COLO668 (cell line): Measurements from ENCODE around the gene CNDP2.
"Not testable (repeated sequence)": the region's sequence is repeated elsewhere in the genome, so short reads cannot be mapped to it uniquely, and the experiment has no call there.

Experiments used
- DNase-seq: peaks from one replicate; lab custom pipeline; 2025; ENCODE audit not compliant: unreplicated experiment; lab: John Stamatoyannopoulos, UW

CNDP2 gene

DNA sequence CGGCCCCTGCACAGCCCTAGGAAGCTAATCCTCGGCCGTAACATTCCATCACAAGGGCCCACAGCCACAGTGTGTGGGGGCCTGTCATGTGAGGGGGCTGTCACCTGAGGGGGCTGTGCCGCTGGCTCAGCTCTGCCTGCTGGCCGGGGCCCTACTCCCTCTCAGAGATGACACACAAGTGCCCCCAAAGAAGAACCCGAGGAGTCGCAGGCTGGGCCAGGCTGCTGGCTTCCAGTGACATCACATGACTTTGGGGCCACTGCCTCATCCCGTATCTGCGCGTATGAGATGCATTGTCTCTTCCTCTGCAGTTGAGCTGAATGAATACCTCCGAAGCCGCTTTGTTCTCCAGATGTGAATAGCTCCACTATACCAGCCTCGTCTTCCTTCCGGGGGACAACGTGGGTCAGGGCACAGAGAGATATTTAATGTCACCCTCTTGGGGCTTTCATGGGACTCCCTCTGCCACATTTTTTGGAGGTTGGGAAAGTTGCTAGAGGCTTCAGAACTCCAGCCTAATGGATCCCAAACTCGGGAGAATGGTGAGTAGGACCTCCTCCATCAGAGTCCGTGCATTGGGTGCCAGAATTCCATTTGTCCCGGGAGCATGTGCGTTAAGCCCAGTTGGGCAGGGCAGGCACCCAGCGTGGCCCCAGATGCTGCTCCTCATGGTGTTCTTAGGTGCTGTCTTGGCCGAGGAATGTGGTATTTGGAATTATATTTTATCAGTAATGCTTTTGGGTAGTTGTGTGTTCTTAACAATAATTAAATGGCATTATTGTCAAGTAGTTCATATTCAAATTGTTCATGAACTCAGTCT lies 38.2 kb downstream of the CNDP2 start, which contains the start of gene CNDP1:
TSS of gene CNDP1 (plus strand) at position 351 of the 820 bp plus-strand sequence. CDS start at position 519, 168 bp downstream.
- no peak for DNase-seq

DNA sequence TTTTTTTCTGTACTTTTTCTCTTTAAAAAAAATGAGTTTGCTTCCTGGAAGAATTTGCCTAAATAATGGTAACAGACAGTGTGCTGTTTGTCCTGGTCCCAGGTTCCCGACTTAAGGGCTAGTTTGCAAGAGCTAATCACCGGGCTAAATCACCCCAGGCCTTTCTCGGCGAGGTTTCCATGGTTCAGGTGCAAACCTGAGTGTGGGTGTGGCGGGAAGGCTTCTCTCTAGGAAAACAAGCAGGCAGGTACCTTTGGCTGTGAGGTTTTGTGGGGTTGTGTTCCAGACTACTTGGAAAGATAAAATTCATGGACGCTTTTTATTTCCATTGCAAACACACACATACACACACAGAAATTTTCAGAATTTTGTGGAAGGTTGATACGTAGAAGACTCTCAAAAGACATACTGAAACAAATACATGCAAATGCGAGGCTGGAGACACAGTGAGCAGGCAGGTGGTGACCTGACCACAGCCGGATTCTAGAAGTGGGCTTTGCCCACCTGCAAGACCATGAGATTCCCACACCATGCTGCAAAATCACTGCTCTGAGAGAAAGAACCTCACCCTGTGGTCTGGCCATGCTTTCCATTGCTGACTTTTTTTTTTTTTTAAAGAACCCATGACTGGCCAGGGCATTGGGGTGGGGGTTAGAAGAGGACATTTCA lies 39.0 kb downstream of the CNDP2 start:
- no peak for DNase-seq

DNA sequence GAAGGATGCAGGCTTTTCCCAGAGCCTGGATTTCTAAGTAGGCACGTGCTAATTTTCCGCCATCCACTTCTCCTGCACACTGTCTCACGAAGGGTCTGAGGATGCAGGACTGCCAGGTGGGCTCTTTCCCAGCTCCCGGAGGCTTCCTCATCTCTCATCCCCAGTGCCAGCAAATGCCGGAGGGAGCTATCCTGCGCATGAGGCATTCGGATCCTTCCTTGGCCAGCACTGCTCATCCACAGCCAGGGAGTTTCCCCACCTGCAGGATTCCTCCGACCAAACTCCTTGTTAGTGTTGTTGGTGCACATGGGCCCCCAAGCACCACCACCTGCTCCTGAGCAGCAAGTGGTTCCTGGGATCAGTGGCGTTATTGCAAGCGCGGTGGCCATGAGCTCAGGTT lies 43.1 kb downstream of the CNDP2 start:
- DNase-seq: no peak

DNA sequence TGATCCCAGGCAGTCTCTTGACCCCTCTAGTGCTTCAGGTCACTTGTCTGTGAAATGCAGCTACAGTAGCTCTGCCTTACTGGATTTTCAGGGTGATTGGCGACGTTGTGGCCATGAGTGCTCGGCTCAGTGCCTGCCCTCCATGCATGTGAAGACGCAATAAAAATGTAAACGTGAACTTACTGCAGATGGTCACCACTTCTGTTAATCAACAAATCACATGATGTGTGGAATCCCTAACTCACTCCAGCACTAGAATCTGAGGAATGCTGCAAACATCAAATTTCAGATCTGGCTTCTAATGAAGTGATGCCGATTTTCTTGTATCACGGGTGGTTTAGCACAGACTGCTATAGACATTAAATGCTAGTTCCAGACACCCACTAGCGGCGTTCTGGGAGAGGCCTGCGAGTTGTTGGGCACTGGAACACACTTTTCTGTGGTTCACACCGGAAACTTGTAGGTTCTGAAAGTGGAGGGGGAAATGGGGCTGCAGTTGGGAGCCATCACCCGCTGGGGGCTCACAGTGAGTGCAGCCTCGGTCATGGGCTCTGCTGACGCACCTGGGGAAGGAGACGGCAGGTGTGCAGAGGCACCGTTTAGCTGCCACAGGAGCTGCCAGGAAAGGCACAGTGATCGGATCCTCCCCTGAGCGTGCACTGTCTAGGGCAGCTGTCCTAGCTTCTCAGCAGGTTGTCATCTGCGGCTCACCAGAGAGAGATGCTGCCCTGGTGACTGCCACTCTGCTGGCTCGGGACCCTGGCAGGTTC lies 44.7 kb downstream of the CNDP2 start:
- no peak for DNase-seq

DNA sequence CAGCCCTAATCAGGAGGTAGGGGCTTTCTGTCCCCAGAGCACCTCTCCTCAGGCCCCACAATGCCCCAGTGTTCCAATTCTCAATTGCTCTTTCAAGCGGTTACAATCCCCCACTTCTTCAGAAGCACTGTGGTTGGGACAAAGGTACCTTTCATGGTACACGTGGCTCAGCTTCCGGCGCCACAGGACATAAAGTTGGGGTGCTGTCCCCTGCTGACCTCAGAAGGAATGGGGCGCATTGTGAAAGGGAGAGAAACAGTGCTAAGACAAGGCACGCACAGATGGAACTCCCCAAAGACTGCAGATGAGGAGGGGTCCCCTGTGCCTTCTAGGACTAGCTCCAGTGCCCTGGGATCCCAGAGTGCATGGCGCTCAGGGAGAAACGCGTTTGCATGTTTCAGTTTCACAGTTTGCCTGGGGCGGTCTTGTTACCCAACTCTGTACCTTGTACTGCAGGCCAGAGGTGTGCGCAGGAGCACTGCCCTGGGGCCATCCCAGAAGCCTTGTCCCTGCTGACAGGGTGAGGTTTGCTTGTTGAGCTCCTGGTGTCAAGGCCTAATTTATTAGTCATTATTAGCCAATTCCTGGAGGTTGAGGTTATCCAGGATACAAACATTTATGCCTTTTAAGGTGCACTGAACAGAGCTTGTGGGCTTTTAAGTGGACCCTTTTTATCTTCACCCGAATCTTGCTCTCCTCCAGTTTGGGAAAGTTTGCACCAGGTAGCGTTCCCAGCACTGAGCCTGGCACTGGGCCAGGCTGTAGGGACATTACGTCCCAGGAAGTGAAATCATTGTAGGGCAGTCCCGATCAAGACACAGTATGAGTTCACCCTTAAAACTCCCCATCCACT lies 45.8 kb downstream of the CNDP2 start:
- DNase-seq: no peak

DNA sequence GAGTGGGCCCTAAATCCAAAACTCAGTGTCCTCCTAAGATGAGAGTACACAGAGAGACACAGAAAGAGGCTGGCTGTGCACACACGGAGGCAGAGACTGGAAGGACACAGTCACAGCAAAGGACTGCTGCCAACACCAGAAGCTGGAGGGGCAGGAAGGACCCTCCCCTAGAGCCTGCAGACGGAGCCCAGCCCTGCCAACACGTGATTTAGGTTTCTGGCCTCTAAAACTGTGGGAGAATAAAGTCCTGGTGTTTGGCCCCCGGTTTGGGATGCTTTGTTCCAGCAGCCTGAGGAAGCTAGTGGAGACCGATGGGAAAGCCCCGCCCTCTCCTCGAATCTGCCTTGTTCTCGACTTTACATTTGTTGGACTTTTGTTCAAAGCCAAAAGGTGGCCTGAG lies 48.7 kb downstream of the CNDP2 start:
- DNase-seq: no peak

DNA sequence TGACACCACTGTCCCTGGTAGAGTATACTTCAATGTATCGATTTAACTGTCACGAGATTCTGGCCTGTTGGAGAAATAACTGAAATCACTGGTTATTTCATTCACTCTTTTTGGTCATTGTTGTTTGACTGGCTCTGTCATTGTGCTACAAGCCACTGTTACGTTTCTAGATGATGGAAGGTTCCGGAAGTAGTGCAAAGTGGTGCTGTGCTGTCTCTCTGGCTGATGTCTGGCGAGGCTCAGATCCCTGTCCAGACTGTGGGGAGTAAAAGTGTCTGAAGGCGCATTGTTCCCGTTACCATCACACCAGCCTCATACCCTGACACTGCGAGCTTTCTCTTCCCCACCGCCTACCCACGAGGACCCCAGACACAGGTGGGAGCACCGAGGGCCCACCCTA lies 49.8 kb downstream of the CNDP2 start:
- DNase-seq: no peak

DNA sequence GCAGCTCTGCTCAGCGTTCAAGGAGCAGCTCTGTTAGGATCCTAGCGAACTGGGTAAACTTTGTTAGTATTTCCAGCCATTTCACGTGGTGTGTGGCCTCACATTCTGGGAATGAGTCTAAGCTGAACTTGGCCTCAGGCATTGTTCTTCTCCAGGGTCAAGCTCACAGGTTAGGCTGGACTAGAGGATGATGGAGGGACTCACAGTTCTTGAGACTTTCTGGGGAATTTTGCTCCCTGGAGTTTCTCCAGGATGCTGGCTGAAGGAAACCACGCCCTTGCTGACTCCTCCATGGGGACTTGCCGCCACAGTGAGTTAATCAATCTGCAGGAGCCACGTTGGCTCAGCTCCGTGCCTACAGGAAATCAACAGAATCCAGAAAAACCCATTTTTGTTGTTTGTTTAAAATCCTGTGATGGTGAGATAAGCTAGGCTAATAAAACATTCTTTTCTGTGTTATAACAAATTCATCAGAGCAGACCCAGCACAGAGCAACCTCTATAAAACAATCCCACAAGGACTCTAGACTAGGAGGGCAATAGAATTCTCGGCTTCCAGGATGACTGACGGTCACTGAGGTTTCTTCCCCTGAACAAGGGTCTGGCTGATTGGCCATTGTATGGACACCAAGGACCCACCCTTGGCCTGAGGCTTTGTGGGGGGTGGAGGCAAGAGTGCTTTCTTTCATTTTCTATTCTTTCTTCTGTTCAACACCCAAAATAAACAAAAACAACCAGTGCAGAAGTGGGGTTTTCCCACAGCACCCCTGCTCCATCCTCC lies 50.8 kb downstream of the CNDP2 start:
- DNase-seq: no peak

DNA sequence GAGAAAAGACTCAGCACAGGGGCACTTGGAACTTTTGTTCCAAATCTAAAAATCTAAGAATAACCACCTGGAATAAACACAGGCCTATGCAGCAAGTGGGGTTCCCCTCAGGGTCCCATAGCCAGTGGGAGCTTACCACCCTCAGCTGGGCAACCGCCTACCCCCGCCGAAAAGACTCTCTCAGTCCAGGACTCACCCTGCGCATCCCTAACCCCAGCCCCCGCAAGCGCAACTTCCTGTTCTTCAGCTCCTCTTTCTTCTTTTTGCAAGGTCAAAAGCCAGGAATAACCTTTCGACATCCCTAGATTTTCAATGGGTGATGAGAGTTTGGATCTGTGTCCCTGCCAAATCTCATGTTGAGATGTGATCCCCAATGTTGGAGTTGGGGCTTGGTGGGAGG lies 51.7 kb downstream of the CNDP2 start:
- no peak for DNase-seq

DNA sequence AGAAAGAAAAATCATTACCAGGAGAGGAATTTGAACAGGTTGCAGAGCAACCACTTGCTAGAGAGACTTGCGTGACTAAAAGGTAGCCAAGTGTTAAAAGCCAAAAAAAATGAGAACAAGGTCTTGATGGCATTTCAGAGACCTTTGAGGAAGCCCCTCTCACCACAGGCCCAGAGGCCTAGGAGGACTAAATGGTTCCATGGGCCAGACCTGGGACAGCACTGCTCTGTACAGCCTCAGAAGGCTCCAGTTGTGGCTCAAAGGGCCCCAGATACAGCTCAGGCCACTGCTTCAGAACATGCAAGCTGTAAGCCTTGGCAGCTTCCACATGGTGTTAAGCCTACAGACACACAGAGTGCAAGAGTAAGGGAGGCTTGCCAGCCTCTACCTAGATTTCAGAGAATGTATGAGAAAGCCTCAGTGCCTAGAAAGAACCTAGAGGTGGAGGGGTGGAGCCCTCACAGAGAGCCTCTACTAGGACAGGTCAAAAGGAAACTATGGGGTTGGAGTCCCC lies 53.5 kb downstream of the CNDP2 start:
- DNase-seq: no peak

DNA sequence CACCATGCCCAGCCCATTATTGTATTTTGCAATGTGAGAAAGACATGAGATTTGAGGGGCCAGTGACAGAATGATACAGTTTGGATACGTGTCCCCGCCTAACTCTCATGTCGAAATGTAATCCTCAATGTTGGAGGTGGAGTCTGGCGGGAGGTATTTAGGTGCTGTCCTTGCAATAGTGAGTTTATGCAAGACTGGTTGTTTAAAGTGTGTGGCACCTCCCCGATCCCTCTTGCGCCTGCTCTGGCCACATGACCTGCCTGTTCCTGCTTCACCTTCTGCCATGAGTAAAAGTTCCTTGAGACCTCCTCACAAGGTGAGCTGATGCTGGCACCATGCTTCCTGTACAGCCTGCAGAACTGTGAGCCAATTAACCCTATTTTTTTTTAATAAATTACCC lies 54.7 kb downstream of the CNDP2 start:
- DNase-seq: no peak

DNA sequence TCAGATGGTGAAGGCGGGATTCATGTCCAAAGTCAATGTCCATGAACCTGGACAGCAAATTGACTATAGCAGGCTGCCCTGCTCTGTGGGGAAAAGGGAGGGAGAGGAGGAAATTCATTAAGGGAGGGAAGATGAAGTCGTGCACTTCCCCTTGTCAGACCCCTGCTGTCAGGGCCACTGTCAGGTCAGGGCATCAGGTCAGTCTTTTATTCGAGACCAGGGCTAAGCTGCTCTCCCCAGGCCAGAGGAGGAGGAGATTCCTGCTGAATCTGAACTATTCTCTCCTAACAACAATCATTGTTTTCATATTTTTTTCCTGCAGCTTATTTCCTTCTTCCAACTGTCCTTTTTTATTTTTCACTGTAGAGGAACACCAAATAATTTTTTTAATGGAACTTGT lies 55.3 kb downstream of the CNDP2 start:
- DNase-seq: no peak

DNA sequence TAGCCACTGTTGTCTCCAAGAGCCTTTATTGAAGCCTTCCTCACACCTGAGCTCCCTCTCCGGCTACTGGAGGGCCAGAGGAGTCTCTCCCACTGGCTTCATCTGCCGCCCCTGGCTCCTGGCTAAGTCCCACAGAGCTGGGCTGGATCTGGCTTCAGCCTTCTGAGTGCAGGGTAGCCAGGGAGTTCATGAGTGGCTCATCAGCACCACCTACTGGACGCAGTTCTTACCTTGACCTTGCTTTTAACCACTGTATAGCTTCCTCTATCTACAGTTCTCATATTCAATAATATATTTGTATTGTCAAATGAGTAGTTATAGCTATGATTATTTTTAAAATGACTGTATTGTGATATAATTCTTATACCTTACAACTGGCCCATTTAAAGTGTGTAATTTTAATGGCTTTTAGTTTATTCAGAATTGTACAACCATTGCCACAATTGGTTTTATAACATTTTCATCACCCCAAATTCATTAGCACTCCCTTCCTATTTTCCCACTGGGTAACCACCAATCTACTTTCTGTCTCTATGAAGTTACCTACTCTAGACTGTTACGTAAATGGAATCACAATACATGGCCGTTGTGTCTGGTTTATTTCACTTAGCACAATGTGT lies 55.9 kb downstream of the CNDP2 start:
- peak; percentile 90 for DNase-seq

DNA sequence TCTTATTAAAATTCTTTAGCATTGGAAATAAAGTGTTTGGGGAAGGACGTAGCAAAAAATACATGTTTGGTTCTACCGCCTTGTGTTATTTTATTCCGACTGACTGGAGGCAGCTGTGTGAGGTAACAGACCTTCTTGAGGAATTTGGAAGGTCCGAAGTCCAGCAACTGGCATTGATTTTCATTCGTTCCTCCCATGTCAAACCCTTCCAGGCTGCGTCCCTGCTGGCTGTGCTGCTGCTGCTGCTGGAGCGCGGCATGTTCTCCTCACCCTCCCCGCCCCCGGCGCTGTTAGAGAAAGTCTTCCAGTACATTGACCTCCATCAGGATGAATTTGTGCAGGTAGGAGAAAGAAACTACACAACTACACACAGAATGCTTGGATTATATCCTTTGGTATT lies 60.0 kb downstream of the CNDP2 start:
- no peak for DNase-seq

DNA sequence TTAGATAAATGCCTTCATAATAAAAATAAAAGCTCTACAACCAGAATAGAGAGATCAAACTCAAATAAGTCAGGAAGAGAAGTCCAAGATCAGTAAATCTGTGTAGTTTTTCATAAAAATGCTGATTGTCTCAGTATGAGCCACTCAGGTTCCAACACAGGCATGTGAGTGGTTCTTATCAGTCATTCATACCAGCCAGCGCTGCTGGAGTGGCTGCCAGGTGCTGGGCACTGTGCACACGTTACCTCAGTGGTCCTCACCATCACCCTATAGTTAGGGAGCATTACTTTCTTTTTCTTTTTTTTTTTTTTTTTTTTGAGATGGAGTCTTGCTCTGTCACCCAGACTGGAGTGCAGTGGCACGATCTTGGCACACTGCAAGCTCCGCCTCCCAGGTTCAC lies 61.9 kb downstream of the CNDP2 start:
- DNase-seq: no peak

DNA sequence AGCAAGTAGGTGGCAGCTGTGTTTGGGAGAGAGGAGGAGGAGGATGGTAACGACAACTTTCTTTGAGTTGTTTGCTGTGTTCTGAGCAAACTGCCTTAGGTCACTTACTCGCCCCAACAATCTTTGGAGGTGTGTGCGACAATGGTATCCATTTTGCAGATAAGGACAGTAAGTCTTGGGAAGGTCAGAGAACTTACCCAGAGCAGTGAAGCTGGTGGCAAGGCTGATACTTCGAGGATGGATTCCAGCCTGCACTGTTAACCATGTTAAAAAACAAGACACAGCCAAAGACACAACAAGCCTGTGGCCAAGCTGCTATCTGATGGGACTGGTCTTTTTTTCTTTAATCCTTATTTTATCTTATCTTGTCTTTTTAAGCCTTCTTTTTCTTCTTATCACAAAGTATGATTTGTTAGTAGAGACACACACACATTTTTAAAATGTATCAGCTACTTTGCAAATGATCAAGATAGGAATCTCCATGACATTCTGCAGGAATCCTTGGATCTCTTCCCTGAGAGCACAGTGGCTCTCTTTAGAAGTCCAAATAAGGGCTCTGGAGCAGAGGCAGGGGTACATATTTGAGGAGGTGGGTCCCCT lies 66.1 kb downstream of the CNDP2 start:
- DNase-seq: no peak

DNA sequence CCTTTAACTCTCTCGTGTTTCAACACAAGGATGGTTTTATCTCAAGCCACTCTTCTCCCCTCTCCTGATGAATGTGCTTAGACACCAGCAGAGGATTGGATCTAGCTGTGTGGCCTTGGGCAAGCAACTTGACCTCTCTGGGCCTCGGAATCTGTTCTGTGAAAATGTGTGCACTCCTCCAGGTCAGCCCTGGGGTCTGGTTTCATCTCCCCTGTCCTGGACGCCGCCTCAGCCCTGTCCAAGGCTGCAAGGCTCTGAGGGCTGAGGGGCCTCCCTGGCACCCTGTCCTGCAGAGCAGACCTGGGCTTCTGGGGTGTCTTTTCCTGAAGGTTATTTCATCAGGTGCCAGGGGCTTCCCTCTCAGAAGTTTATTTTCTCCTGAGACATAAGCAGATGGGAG lies 66.6 kb downstream of the CNDP2 start:
- no peak for DNase-seq

DNA sequence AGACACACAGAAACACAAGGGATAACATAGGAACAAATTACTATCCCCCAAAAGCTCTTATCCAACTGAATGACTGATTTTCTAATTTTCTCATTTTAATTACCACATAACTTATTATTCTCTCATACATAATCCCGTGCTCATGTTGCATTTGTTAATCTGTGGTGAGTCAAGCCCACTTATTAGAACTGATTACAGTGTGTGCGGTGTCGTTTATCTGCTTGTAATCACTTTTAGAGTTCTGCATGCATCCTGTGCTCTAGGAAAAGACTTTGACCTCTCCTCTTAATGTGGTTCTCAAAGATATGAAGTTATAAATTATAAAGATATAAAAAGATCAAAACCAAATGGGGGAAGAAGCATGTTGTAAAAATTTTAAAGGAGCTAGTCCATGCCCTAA lies 67.8 kb downstream of the CNDP2 start:
- DNase-seq: no peak

DNA sequence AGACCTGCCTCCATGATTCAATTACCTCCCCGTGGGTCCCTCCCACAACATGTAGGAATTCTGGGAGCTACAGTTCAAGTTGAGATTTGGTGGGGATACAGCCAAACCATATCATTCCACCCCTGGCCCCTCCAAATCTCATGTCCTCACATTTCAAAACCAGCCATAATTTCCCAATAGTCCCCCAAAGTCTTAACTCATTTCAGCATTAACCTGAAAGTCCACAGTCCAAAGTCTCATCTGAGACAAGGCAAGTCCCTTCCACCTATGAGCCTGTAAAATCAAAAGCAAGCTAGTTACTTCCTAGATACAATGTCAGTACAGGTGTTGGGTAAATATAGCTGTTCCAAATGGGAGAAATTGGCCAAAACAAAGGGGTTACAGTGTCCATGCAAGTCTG lies 69.0 kb downstream of the CNDP2 start:
- DNase-seq: not testable (repeated sequence)
